Ishikawa (cell line): ENCODE measurements around the gene COL28A1.
A peak's percentile ranks its signal among the peaks of the same experiment; 100 is the strongest.

ENCODE experiments used
- CEBPB ChIP-seq: IDR thresholded peaks from 2 replicates; pipeline ENCODE4 v1.6.1; 2012
- CREB1 ChIP-seq: IDR thresholded peaks from 2 replicates; pipeline ENCODE4 v1.6.1; 2012; ENCODE audit warnings: low read depth
- EGR1 ChIP-seq: IDR thresholded peaks from 2 replicates; pipeline ENCODE4 v1.6.1; 2012
- EP300 ChIP-seq: IDR thresholded peaks from 2 replicates; pipeline ENCODE4 v1.6.1; 2012; ENCODE audit warnings: borderline replicate concordance
- FOXM1 ChIP-seq: IDR thresholded peaks from 2 replicates; pipeline ENCODE4 v1.6.1; 2012; ENCODE audit warnings: low read depth, borderline replicate concordance
- NFIC ChIP-seq: IDR thresholded peaks from 2 replicates; pipeline ENCODE4 v1.6.1; 2012
- RAD21 ChIP-seq: IDR thresholded peaks from 2 replicates; pipeline ENCODE4 v1.6.1; 2012; ENCODE audit warnings: low read depth
- TAF1 ChIP-seq: IDR thresholded peaks from 2 replicates; pipeline ENCODE4 v1.6.1; 2012; ENCODE audit warnings: low read depth, mild to moderate bottlenecking
- TCF12 ChIP-seq: IDR thresholded peaks from 2 replicates; pipeline ENCODE4 v1.6.1; 2012; ENCODE audit warnings: low read depth
- TEAD4 ChIP-seq: IDR thresholded peaks from 2 replicates; pipeline ENCODE4 v1.6.1; 2012
- YY1 ChIP-seq: IDR thresholded peaks from 2 replicates; pipeline ENCODE4 v1.6.1; 2012; ENCODE audit warnings: low read depth
- ZBTB7A ChIP-seq: IDR thresholded peaks from 2 replicates; pipeline ENCODE4 v1.6.1; 2012; ENCODE audit warnings: low read depth
- TF ChIP-seq, protein P1 (sequence below): IDR thresholded peaks from 2 replicates; pipeline ENCODE4 v1.6.1; 2012
- TF ChIP-seq, protein P2 (sequence below): IDR thresholded peaks from 2 replicates; pipeline ENCODE4 v1.6.1; 2012
- TF ChIP-seq, protein P3 (sequence below): IDR thresholded peaks from 2 replicates; pipeline ENCODE4 v1.6.1; 2012; ENCODE audit warnings: low read depth, mild to moderate bottlenecking

COL28A1 gene

DNA sequence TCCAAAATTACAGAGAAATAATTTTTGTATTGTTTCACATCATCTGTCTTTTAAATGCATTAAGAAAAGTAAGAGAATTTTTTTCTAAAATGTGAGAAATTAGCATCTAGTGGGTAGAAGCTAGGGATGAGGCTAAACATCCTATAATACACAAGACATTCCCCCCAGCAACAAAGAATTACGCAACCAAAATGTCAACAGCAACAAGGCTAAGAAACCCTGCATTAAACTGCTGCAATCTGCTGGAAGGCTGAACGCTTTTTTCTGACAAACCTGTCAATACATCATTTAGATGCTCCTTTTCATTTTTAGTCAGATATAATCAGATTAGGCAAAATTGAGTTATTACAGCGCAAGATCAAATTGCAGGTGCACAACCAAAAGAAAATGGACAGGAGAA lies 191.1 kb downstream of the COL28A1 start:
- TF ChIP-seq TAF1: no peak
- no peak for TF ChIP-seq CREB1
- peak; percentile 40; the same call in 1 of the 2 replicates for TF ChIP-seq CEBPB

DNA sequence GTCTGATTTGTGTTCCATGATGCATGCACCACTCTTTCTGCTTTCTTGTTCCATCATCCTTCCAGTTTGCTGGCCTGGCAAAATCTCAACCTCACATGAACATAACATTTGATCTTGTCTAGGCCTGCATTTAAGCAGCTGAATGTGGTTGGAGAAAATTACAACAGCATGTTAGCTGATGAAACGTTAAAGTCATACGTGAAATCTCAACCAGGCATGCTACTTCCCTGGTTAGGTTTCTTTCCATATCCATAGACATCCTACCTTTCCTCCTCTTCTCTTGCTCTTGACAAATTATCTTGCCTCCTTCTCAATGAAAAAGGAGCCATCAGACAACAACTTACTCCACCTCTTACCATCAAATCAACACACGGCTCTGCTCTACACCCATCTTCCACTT lies 199.8 kb downstream of the COL28A1 start:
- TF ChIP-seq EP300: no peak
- no peak for TF ChIP-seq YY1
- TF ChIP-seq ZBTB7A: no peak
- no peak for TF ChIP-seq TEAD4
- no peak for TF ChIP-seq FOXM1
- TF ChIP-seq, protein P1, sequence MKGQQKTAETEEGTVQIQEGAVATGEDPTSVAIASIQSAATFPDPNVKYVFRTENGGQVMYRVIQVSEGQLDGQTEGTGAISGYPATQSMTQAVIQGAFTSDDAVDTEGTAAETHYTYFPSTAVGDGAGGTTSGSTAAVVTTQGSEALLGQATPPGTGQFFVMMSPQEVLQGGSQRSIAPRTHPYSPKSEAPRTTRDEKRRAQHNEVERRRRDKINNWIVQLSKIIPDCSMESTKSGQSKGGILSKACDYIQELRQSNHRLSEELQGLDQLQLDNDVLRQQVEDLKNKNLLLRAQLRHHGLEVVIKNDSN: no peak

DNA sequence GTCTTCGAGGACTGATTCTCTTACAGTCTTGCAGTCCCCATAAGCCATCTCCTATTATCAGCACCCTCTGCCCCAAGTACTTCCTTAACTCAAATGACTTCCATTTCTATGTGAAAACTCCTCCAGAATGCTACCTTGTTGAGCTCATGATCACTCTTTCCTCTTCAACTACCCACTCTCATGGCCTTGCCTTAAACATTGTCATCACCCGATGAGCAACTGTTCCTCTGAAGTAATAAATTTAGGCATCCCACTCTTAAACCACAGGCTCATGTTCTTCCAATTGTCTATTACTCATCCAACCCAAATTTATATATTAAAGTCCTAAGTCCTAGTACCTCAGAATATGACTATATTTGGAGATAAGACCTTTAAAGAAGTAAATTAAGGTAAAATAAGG lies 200.5 kb downstream of the COL28A1 start:
- TF ChIP-seq CREB1: no peak
- no peak for TF ChIP-seq EP300
- TF ChIP-seq, protein P2, sequence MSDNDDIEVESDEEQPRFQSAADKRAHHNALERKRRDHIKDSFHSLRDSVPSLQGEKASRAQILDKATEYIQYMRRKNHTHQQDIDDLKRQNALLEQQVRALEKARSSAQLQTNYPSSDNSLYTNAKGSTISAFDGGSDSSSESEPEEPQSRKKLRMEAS: no peak

DNA sequence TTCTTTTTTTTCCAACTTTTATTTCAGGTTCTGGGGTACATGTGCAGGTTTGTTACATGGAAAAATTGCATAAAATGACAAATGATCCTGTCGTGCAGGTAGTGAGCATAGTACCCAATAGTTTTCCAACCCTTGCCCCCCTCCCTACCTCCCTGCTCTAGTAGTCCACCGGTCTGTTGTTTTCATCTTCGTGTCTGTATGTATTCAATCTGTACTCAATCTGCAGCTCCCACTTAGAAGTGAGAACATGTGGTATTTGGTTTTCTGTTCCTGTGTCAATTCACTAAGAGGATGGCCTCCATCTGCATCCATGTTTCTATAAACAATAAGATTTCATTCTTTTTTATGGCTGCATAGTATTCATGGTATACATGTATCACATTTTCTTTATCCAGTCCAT lies 202.1 kb downstream of the COL28A1 start:
- TF ChIP-seq TAF1: no peak
- TF ChIP-seq, protein P1: no peak
- TF ChIP-seq, protein P2: no peak
- no peak for TF ChIP-seq TCF12
- TF ChIP-seq CREB1: no peak
- TF ChIP-seq YY1: no peak
- TF ChIP-seq NFIC: no peak
- TF ChIP-seq ZBTB7A: no peak
- no peak for TF ChIP-seq TEAD4
- TF ChIP-seq, protein P3, sequence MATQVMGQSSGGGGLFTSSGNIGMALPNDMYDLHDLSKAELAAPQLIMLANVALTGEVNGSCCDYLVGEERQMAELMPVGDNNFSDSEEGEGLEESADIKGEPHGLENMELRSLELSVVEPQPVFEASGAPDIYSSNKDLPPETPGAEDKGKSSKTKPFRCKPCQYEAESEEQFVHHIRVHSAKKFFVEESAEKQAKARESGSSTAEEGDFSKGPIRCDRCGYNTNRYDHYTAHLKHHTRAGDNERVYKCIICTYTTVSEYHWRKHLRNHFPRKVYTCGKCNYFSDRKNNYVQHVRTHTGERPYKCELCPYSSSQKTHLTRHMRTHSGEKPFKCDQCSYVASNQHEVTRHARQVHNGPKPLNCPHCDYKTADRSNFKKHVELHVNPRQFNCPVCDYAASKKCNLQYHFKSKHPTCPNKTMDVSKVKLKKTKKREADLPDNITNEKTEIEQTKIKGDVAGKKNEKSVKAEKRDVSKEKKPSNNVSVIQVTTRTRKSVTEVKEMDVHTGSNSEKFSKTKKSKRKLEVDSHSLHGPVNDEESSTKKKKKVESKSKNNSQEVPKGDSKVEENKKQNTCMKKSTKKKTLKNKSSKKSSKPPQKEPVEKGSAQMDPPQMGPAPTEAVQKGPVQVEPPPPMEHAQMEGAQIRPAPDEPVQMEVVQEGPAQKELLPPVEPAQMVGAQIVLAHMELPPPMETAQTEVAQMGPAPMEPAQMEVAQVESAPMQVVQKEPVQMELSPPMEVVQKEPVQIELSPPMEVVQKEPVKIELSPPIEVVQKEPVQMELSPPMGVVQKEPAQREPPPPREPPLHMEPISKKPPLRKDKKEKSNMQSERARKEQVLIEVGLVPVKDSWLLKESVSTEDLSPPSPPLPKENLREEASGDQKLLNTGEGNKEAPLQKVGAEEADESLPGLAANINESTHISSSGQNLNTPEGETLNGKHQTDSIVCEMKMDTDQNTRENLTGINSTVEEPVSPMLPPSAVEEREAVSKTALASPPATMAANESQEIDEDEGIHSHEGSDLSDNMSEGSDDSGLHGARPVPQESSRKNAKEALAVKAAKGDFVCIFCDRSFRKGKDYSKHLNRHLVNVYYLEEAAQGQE: no peak
- TF ChIP-seq EGR1: no peak
- TF ChIP-seq CEBPB: no peak
- TF ChIP-seq EP300: no peak
- TF ChIP-seq RAD21: no peak
- no peak for TF ChIP-seq FOXM1

DNA sequence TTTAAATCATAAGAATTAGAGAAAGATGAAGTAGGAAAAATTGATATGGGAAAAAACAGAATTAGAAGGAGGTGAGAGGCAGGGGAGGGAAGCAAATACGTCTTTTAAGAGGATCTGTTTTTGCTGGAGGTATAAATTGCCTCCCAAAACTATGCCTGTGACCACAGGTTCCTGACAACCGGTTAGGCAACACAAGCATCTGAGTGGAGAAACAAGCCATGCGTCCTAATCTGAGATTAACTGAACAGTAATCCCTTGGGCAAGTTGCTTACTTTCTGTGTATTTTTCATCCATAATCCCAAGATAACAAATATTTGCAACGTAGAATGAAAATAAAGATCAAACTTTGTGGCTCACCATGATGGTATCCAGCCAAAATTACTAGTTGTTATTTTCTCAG lies 204.2 kb downstream of the COL28A1 start:
- TF ChIP-seq, protein P3: no peak
- TF ChIP-seq RAD21 (no peak), TEAD4 (no peak), EGR1 (no peak), YY1 (no peak), TAF1 (no peak), TCF12 (no peak), EP300 (no peak), FOXM1 (no peak)
- TF ChIP-seq, protein P1: no peak

DNA sequence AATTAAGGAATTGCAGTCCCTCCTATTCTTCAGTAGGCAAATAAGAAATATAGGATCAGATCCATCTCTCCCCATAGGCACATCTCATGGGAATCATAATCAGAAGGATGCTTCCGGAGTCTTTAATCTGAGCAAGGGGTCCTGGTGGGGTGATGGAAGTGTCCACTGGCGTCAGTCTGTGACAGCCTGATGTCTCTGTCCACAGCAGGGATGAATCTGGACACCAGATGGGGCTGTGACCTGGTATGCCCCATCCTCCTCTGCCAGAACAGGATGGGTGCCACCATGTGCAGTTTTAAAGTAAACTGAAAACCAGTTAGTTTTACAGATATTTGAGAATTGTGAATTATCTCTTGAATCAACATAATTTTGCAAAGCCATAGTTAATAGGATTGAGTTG lies 204.7 kb downstream of the COL28A1 start:
- TF ChIP-seq EGR1: no peak
- TF ChIP-seq FOXM1: no peak
- TF ChIP-seq, protein P1: no peak
- no peak for TF ChIP-seq CREB1
- TF ChIP-seq TCF12: no peak
- TF ChIP-seq CEBPB: no peak
- TF ChIP-seq, protein P3: no peak
- no peak for TF ChIP-seq RAD21
- no peak for TF ChIP-seq TEAD4
